HuH-7 (cell line): ENCODE results near the gene OR6X1.
A peak's percentile ranks its signal among the peaks of the same experiment; 100 is the strongest.
"Not testable (repeated sequence)": the region's sequence is repeated elsewhere in the genome, so short reads cannot be mapped to it uniquely, and the experiment has no call there.

Source experiments
- DNase-seq: peaks from one replicate; pipeline ENCODE4 v3.0.0; 2011; ENCODE audit warnings: low spot score

Gene OR6X1

GRCh38 chr11:123753110-123753509, 1.2 kb downstream of the OR6X1 start:
- no peak for DNase-seq

DNA sequence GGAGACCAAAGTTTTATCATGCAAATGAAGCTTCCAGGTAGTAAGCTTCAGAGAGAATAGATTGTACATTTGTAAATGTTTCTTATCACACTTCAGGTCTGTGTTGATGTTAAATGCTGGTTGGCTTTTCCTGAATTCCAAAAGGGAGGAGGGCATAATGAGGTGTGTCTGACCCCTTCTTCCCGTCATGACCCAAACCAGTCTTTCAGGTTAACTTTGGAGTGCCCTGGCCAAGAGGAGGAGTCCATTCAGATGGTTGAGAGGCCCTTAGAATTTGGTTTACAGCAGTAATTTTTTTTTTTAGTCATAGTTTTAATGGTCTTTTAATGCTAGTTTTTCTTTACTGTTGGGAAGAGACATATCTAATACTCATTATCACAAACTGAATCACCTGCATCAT, 2.5 kb downstream of the OR6X1 start:
- DNase-seq: no peak

DNA sequence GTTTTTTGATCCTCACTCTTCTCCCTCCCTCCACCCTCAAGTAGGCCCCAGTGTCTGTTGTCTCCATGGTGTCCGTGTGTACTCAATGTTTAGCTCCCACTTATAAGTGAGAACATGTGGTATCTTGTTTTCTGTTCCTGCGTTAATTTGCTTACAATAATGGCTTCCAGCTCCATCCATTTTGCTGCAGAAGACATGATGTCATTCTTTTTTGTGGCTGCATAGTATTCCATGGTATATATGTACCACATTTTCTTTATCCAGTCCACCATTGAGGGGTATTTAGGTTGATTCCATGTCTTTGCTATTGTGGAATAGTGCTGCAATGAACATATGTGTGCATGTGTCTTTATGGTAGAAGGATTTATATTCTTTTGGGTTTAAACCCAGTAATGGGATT, 6.0 kb downstream of the OR6X1 start:
- DNase-seq: not testable (repeated sequence)

GRCh38 chr11:123745764-123746451, 8.4 kb downstream of the OR6X1 start:
- DNase-seq: no peak

- no peak for DNase-seq
Observed at GRCh38 chr11:123742724-123743120, 11.6 kb downstream of the OR6X1 start.

- peak; percentile 6 for DNase-seq
Observed at GRCh38 chr11:123742031-123742723, 12.1 kb downstream of the OR6X1 start.

DNA sequence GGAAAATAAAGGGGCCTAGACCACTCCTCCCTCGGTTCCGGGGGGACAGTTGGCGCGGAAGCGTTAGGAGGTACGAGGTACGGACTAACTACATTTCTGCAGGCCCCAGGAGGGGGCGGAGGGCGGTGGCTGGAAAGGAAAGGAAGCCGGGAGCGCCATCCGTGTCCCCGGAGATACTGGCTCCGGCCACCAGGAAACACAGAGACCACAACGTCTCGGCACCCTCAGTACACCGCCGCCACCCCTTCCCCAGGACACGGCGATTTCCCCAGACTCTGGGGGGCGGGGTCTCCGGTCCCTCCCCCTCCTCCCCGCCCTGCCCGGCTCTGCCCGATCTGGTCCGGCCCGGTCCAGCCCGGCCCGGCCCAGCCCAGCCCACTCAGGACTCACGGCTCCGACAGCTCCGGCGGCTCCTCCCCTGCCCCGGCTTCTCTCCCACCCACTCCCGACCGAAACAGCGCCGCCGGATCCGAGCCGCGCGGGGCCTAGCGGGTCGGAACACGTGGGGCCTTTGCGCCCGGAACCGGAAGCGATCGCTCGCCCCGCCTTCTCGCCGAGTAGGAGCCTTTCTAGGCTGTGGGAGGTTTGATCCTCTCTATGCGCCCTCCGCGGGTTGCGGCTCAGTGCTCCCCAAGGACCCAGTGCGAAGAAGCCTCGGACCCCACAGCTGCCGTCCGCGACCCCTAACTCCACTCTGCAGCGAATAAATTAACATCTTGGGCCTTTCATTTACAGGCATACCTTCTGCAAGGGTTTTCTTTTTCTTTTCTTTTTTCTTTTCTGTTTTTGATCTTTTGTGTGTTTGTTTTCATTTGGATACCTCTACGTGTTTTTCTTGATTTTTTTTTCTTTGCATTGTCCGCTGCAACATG, 12.9 kb downstream of the OR6X1 start, which contains the start of gene ZNF202:
TSS of gene ZNF202 (minus strand) at position 502 of the 872 bp plus-strand sequence. CDS start 10,772 bp downstream, outside the sequence.
- peak; percentile 79 for DNase-seq

GRCh38 chr11:123740787-123741158, 13.5 kb downstream of the OR6X1 start:
- peak; percentile 6 for DNase-seq

DNA sequence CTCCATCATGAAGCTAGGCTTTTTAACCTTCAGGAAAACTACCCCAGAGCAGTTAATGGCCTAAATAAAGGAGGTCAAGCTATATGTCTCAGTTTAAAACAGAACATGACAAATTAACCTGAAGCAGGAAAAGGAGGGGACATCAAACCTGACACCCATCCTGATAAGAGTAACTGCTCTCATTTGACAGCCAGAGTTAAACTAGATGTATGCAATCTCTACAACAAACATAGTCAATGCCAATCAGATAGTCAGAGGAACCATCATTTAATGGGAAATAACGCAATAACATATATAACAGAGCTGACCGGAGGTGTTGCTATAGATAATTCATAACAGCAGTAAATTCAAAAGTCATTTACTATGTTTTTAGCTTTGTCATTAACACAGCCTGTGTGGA, 15.9 kb downstream of the OR6X1 start:
- no peak for DNase-seq

GRCh38 chr11:123736769-123737168, 17.5 kb downstream of the OR6X1 start:
- no peak for DNase-seq

GRCh38 chr11:123729602-123730001, 24.7 kb downstream of the OR6X1 start:
- DNase-seq: no peak

- no peak for DNase-seq
Observed at GRCh38 chr11:123725995-123726655, 28.2 kb downstream of the OR6X1 start.

- no peak for DNase-seq
Observed at GRCh38 chr11:123719452-123719851, 34.9 kb downstream of the OR6X1 start.

- DNase-seq: no peak
Observed at GRCh38 chr11:123718469-123718868, 35.8 kb downstream of the OR6X1 start.

- no peak for DNase-seq
Observed at GRCh38 chr11:123718063-123718462, 36.3 kb downstream of the OR6X1 start.

- not testable (repeated sequence) for DNase-seq
Observed at GRCh38 chr11:123712627-123713026, 41.7 kb downstream of the OR6X1 start.

DNA sequence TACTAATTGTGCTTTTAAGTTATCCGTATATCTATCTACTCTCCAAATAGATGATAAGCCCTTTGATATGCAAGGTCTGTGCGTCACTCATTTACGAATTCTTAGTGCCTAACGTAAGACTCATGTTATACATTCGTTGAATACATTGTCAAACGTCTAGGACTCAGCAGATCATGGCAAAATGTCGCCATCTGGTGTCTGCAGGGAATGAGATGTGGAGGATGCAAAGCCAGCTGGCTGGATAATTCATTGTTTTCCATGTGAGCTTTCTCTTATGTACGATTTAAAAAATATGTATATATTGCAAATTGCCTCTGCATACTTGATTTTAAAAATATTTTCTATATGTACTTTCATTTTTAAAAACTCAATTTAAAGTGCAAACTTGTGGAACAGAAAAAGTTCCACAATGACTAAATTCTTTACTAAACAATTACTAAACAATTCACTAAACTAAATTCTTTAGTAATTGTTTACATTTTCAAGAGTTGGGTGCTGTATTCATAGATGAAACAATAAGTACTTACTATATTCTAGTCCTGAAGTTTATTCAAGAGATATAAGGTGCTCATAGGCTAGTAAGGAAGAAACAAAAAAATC, 46.6 kb downstream of the OR6X1 start:
- peak; percentile 36 for DNase-seq

DNA sequence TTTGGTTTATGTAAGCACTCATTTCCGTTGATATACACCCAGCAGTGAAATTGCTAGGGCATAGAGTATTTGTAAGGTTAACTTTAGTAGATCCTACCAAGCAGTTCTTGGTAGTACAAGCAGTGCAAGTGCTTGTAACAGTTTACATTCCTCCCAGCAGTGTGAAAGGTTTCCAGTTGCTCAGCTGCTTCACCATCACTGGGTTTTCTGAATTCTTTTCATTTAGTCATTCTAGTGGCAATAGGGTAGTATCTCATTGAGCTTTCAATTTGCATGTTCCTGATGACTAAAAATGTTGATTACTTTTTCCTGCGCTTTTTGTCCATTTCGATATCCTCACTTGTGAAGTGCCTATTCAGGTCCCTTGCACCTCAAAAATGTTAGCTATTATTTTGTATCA, 47.1 kb downstream of the OR6X1 start:
- DNase-seq: no peak

GRCh38 chr11:123704341-123704740, 50.0 kb downstream of the OR6X1 start:
- DNase-seq: no peak
